NCI-H1417 (cell line): ENCODE measurements around the gene DLG2.

ENCODE experiments used
- DNase-seq, 3 experiments: peaks; one replicate each; lab custom pipeline; 2025; lab: John Stamatoyannopoulos, UW

Gene DLG2

GRCh38 chr11:84215672-84216071 is 1411.5 kb downstream of the DLG2 start:
- DNase-seq: no peak

- DNase-seq: no peak
Measured at GRCh38 chr11:84214557-84214956, 1412.6 kb downstream of the DLG2 start.

GRCh38 chr11:84212468-84213390 is 1414.4 kb downstream of the DLG2 start:
- peak in 1 of 3 experiments; percentile 28 for DNase-seq

GRCh38 chr11:84211896-84212295 is 1415.2 kb downstream of the DLG2 start:
- no peak for DNase-seq

GRCh38 chr11:84194696-84195095 is 1432.4 kb downstream of the DLG2 start:
- DNase-seq: no peak

- no peak for DNase-seq
Measured at GRCh38 chr11:84193706-84194105, 1433.4 kb downstream of the DLG2 start.

GRCh38 chr11:84188521-84188920 is 1438.6 kb downstream of the DLG2 start:
- no peak for DNase-seq

GRCh38 chr11:84173078-84173477 is 1454.1 kb downstream of the DLG2 start:
- DNase-seq: no peak

GRCh38 chr11:84165139-84165538 is 1462.0 kb downstream of the DLG2 start:
- DNase-seq: no peak

- DNase-seq: peak in 2 of 3 experiments; percentile 10 to 62
Measured at GRCh38 chr11:84164728-84165127, 1462.4 kb downstream of the DLG2 start.

GRCh38 chr11:84163116-84163515 is 1464.0 kb downstream of the DLG2 start:
- DNase-seq: no peak

- peak in 1 of 3 experiments; percentile 44 for DNase-seq
Measured at GRCh38 chr11:84157639-84158038, 1469.5 kb downstream of the DLG2 start.

GRCh38 chr11:84146826-84147225 is 1480.3 kb downstream of the DLG2 start:
- DNase-seq: no peak

GRCh38 chr11:84145616-84146185 is 1481.4 kb downstream of the DLG2 start:
- DNase-seq: peak in 2 of 3 experiments; percentile 22 to 40

- DNase-seq: no peak
Measured at GRCh38 chr11:84144531-84144930, 1482.6 kb downstream of the DLG2 start.

- no peak for DNase-seq
Measured at GRCh38 chr11:84142411-84142810, 1484.7 kb downstream of the DLG2 start.

GRCh38 chr11:84140386-84141169 is 1486.6 kb downstream of the DLG2 start:
- DNase-seq: no peak

- no peak for DNase-seq
Measured at GRCh38 chr11:84137960-84138359, 1489.2 kb downstream of the DLG2 start.

GRCh38 chr11:84137505-84137904 is 1489.6 kb downstream of the DLG2 start:
- no peak for DNase-seq

- no peak for DNase-seq
Measured at GRCh38 chr11:84136926-84137325, 1490.2 kb downstream of the DLG2 start.

GRCh38 chr11:84130646-84131427 is 1496.3 kb downstream of the DLG2 start:
- no peak for DNase-seq
